ENCODE measurements around the gene AFF2.

The AFF2 gene

DNA sequence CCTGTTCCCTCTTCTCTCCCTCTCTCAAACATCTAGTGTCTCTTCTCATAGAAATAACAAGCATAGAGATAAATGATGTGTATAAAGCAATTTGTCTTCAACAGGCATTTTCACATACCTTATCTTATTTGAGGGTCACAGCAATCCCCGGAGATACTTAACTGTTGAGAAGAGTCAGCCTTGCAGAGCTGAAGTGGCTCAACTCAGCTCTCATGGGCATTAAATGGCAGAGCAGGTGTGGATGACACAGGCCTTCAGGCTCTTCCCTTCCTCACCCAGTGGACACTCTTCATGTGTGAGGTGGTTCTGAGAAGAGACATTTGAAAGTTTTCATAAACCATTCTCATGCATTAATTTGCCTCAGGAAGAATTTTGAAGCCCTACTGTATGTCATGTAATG is 134.2 kb downstream of the AFF2 start:
- ATAC-seq, result no peak
- TF ChIP-seq CSDC2 (CRISPR knock-in tag; IDR thresholded peaks at IDR 0.05) (no peak), ZC3H10 (CRISPR knock-in tag; IDR thresholded peaks at IDR 0.05) (no peak), ZFP3 (CRISPR knock-in tag; IDR thresholded peaks at IDR 0.05) (no peak), ARNTL (CRISPR knock-in tag; IDR thresholded peaks at IDR 0.05; ENCODE audit: borderline replicate concordance, low read depth) (no peak), OSR1 (CRISPR knock-in tag; IDR thresholded peaks at IDR 0.05) (no peak), SNAI2 (CRISPR knock-in tag; IDR thresholded peaks at IDR 0.05) (no peak), PPARA (CRISPR knock-in tag; IDR thresholded peaks at IDR 0.05; ENCODE audit: borderline replicate concordance) (no peak), TCF4 (CRISPR knock-in tag; IDR thresholded peaks at IDR 0.05; ENCODE audit: borderline replicate concordance) (no peak), ESRRG (CRISPR knock-in tag; IDR thresholded peaks at IDR 0.05) (no peak), ZNF565 (CRISPR knock-in tag; conservative IDR thresholded peaks at IDR 0.05; ENCODE audit: low read depth) (no peak)
- TF ChIP-seq, protein P1, sequence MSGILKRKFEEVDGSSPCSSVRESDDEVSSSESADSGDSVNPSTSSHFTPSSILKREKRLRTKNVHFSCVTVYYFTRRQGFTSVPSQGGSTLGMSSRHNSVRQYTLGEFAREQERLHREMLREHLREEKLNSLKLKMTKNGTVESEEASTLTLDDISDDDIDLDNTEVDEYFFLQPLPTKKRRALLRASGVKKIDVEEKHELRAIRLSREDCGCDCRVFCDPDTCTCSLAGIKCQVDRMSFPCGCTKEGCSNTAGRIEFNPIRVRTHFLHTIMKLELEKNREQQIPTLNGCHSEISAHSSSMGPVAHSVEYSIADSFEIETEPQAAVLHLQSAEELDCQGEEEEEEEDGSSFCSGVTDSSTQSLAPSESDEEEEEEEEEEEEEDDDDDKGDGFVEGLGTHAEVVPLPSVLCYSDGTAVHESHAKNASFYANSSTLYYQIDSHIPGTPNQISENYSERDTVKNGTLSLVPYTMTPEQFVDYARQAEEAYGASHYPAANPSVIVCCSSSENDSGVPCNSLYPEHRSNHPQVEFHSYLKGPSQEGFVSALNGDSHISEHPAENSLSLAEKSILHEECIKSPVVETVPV (CRISPR knock-in tag; IDR thresholded peaks at IDR 0.05), result no peak
- TF ChIP-seq, protein P2, sequence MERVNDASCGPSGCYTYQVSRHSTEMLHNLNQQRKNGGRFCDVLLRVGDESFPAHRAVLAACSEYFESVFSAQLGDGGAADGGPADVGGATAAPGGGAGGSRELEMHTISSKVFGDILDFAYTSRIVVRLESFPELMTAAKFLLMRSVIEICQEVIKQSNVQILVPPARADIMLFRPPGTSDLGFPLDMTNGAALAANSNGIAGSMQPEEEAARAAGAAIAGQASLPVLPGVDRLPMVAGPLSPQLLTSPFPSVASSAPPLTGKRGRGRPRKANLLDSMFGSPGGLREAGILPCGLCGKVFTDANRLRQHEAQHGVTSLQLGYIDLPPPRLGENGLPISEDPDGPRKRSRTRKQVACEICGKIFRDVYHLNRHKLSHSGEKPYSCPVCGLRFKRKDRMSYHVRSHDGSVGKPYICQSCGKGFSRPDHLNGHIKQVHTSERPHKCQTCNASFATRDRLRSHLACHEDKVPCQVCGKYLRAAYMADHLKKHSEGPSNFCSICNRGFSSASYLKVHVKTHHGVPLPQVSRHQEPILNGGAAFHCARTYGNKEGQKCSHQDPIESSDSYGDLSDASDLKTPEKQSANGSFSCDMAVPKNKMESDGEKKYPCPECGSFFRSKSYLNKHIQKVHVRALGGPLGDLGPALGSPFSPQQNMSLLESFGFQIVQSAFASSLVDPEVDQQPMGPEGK (CRISPR knock-in tag; IDR thresholded peaks at IDR 0.05; ENCODE audit: borderline replicate concordance), result no peak
- TF ChIP-seq, protein P3, sequence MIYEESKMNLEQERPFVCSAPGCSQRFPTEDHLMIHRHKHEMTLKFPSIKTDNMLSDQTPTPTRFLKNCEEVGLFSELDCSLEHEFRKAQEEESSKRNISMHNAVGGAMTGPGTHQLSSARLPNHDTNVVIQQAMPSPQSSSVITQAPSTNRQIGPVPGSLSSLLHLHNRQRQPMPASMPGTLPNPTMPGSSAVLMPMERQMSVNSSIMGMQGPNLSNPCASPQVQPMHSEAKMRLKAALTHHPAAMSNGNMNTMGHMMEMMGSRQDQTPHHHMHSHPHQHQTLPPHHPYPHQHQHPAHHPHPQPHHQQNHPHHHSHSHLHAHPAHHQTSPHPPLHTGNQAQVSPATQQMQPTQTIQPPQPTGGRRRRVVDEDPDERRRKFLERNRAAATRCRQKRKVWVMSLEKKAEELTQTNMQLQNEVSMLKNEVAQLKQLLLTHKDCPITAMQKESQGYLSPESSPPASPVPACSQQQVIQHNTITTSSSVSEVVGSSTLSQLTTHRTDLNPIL (CRISPR knock-in tag; IDR thresholded peaks at IDR 0.05; ENCODE audit: low read depth), result no peak

DNA sequence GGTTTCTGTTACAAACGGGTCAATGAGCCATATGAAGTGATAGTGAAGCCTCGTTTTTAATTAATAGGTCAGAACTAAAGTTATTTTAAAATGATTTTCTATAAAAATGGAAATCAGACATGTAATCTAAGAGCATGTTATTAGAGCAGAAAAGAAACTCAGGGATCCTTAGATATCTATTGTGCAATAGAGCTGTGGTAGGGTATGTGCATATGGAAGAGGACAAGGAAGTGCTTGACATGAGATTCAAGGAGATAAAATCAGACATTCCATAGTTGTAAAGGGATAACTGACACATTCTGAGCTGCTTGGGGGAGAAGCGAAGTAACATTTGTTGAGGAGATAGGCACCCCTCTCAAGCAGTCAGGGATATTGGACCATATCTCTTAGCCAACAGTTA is 143.0 kb downstream of the AFF2 start:
- TF ChIP-seq SNAI2 (CRISPR knock-in tag; IDR thresholded peaks at IDR 0.05) (no peak), ZNF565 (CRISPR knock-in tag; conservative IDR thresholded peaks at IDR 0.05; ENCODE audit: low read depth) (no peak)
- ATAC-seq, result no peak

DNA sequence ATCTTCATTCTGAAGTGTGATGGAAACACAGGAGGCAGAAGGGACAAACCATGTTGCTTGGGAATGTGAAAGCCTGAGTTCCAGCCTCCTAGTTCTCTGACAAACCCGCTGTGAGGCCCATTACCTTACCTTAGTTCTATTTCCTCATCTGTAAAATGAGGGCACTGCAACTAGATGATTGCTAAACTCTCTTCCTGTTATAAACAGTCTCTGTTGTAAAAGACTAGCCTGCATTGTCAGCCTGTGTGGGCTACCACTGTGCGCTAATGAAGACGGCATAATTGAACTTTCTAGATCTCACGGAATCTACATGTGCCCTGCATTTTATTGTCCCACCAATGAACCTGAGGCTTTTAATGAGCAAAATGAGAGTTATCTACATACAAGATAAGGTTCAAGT is 147.2 kb downstream of the AFF2 start:
- TF ChIP-seq ESRRG (CRISPR knock-in tag; IDR thresholded peaks at IDR 0.05), result no peak
- ATAC-seq, result no peak

DNA sequence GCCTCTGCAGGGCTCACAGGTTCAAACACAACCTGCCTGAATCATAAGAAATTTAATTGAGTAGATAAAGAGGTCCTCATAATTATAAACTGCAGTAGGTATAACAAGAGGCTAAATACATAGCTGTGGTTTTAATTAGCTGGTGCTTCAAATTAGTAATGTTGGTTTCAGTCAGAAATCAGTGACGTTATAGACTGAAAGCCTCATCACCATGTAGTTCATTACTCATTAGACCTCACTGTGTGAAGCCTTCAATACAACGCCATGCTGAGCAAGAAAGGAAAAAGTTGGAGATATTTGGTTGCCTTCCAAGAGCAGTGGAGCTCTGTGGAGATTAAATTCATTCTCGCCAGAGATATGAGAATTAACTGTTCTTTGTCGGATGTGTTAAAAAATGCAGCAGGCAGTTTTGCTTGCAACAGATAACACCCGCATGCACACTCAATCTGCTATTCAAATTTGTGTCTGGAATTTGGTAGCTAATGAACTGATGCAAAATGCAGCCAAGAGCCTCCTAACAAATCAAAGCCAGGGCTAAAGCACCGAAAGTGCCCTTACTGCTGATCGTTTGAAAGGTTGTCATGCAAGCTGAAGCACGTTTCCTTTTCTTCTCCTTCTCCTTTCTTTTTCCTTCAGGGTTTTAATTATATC is 148.9 kb downstream of the AFF2 start:
- TF ChIP-seq, protein P3 (CRISPR knock-in tag; IDR thresholded peaks at IDR 0.05; ENCODE audit: low read depth), result no peak
- TF ChIP-seq ZFP3 (CRISPR knock-in tag; IDR thresholded peaks at IDR 0.05) (no peak), ZNF8 (CRISPR knock-in tag; IDR thresholded peaks at IDR 0.05) (no peak), OSR1 (CRISPR knock-in tag; IDR thresholded peaks at IDR 0.05) (no peak), PPARA (CRISPR knock-in tag; IDR thresholded peaks at IDR 0.05; ENCODE audit: borderline replicate concordance) (no peak), ESRRG (CRISPR knock-in tag; IDR thresholded peaks at IDR 0.05) (no peak), ZNF565 (CRISPR knock-in tag; conservative IDR thresholded peaks at IDR 0.05; ENCODE audit: low read depth) (no peak), GLIS3 (CRISPR knock-in tag; IDR thresholded peaks at IDR 0.05) (no peak), BACH2 (CRISPR knock-in tag; IDR thresholded peaks at IDR 0.05; ENCODE audit: borderline replicate concordance) (no peak), ISL1 (CRISPR knock-in tag; IDR thresholded peaks at IDR 0.05) (no peak), ZFP30 (CRISPR knock-in tag; IDR thresholded peaks at IDR 0.05) (no peak), ZNF70 (CRISPR knock-in tag; IDR thresholded peaks at IDR 0.05) (no peak), RARB (CRISPR knock-in tag; IDR thresholded peaks at IDR 0.05) (no peak), TOX (CRISPR knock-in tag; IDR thresholded peaks at IDR 0.05; ENCODE audit: borderline replicate concordance) (no peak), CSDC2 (CRISPR knock-in tag; IDR thresholded peaks at IDR 0.05) (no peak), ARNTL (CRISPR knock-in tag; IDR thresholded peaks at IDR 0.05; ENCODE audit: borderline replicate concordance, low read depth) (no peak)
- TF ChIP-seq, protein P1 (CRISPR knock-in tag; IDR thresholded peaks at IDR 0.05), result no peak
- TF ChIP-seq, protein P2 (CRISPR knock-in tag; IDR thresholded peaks at IDR 0.05; ENCODE audit: borderline replicate concordance), result no peak
- TF ChIP-seq, protein P4, sequence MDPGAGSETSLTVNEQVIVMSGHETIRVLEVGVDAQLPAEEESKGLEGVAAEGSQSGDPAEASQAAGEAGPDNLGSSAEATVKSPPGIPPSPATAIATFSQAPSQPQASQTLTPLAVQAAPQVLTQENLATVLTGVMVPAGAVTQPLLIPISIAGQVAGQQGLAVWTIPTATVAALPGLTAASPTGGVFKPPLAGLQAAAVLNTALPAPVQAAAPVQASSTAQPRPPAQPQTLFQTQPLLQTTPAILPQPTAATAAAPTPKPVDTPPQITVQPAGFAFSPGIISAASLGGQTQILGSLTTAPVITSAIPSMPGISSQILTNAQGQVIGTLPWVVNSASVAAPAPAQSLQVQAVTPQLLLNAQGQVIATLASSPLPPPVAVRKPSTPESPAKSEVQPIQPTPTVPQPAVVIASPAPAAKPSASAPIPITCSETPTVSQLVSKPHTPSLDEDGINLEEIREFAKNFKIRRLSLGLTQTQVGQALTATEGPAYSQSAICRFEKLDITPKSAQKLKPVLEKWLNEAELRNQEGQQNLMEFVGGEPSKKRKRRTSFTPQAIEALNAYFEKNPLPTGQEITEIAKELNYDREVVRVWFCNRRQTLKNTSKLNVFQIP (CRISPR knock-in tag; IDR thresholded peaks at IDR 0.05; ENCODE audit: borderline replicate concordance, low read depth), result no peak
- ATAC-seq, result no peak
